Osteoblast (primary cell): ENCODE results near the gene ADAMTS17. TPM values are rescaled to one million over a fixed set of nuclear protein-coding genes. Genes with fewer than 3 reads are reported as not detected.
A peak's percentile ranks its signal among the peaks of the same experiment; 100 is the strongest.

Source experiments
- DNase-seq: peaks from one replicate; pipeline ENCODE4 v3.0.0; 2011; ENCODE audit warnings: low spot score, mixed read lengths; ENCODE audit not compliant: insufficient read length; ENCODE audit errors: missing footprints
- H2AFZ ChIP-seq: 2 replicates; pipeline ENCODE4 v1.6.0; 2011; ENCODE audit warnings: mild to moderate bottlenecking, low read length
- H3K27ac ChIP-seq: 2 replicates; pipeline ENCODE4 v1.5.1; 2011; ENCODE audit warnings: mild to moderate bottlenecking, low read depth, low read length, moderate library complexity
- H3K27me3 ChIP-seq: 2 replicates; pipeline ENCODE4 v1.6.0; 2012; ENCODE audit warnings: mild to moderate bottlenecking, control low read depth, inconsistent platforms, low read length, moderate library complexity; ENCODE audit not compliant: insufficient read depth
- H3K36me3 ChIP-seq: 2 replicates; pipeline ENCODE4 v1.5.1; 2011; ENCODE audit warnings: mild to moderate bottlenecking, low read length, control low read depth, moderate library complexity; ENCODE audit not compliant: insufficient read depth
- H3K4me1 ChIP-seq: 2 replicates; pipeline ENCODE4 v1.5.1; 2011; ENCODE audit warnings: mild to moderate bottlenecking, low read length, control low read depth, moderate library complexity; ENCODE audit not compliant: insufficient read depth
- H3K4me2 ChIP-seq: 2 replicates; pipeline ENCODE4 v1.6.0; 2011; ENCODE audit warnings: mild to moderate bottlenecking, low read length; ENCODE audit not compliant: insufficient read depth
- H3K4me3 ChIP-seq: fragments of 200-600 bp; sonication (generic); 3 replicates; pipeline ENCODE4 v1.5.1; 2012; ENCODE audit warnings: mild to moderate bottlenecking, low read length, inconsistent platforms; ENCODE audit not compliant: insufficient read depth
- H3K79me2 ChIP-seq: 2 replicates; pipeline ENCODE4 v1.6.0; 2012; ENCODE audit warnings: mild to moderate bottlenecking, low read length, control low read depth, inconsistent platforms; ENCODE audit not compliant: insufficient read depth
- H3K9me3 ChIP-seq: 2 replicates; pipeline ENCODE4 v1.5.1; 2011; ENCODE audit warnings: low read depth, low read length, control low read depth
- H4K20me1 ChIP-seq: 2 replicates; pipeline ENCODE4 v1.6.0; 2012; ENCODE audit warnings: mild to moderate bottlenecking, low read length, control low read depth; ENCODE audit not compliant: insufficient read depth
- total RNA-seq: library from RNA; depleted of rRNA; stranded (reverse); fragments of >200 nt; gene quantifications from 2 replicates; pipeline ENCODE4 v1.2.3, GENCODE V29; 2012
- TF ChIP-seq, protein P1 (sequence below): IDR thresholded peaks from 2 replicates; pipeline ENCODE4 v1.5.1; 2011; ENCODE audit warnings: mild to moderate bottlenecking, low read depth, low read length, moderate library complexity; ENCODE audit errors: extremely low read depth

The ADAMTS17 gene
- total RNA-seq, 1 donor: under 0.01 TPM

DNA sequence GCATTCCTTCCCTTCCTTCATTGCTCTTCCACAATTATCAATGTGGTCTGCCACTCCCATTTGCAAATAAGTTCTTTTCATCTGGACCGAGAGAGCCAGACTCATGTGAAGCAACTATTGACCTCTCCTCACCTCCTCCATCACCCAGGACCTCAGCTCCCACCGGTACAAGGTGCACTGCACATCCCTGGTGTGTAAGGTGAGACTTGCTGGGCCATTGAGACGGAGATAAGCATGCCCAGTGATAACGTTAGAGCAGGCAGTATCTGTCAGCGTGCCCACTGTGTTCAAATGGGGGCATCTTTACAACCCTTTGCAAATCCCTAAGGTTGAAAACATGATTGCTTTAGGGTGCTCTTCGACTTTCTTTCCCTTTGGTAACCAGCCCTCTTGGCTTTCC is 154.8 kb downstream of the ADAMTS17 start:
- Histone ChIP-seq H3K9me3 (no peaks in the 10 kb centered on the region), H4K20me1 (no peaks in the 10 kb centered on the region), H2AFZ (no peak overlapping the region), H3K36me3 (no peaks in the 10 kb centered on the region), H3K4me2 (no peak overlapping the region), H3K4me1 (no peaks in the 10 kb centered on the region), H3K27me3 (no peaks in the 10 kb centered on the region), H3K4me3 (no peak overlapping the region), H3K79me2 (no peaks in the 10 kb centered on the region), H3K27ac (no peak overlapping the region)
- DNase-seq: no peak
- TF ChIP-seq, protein P1, sequence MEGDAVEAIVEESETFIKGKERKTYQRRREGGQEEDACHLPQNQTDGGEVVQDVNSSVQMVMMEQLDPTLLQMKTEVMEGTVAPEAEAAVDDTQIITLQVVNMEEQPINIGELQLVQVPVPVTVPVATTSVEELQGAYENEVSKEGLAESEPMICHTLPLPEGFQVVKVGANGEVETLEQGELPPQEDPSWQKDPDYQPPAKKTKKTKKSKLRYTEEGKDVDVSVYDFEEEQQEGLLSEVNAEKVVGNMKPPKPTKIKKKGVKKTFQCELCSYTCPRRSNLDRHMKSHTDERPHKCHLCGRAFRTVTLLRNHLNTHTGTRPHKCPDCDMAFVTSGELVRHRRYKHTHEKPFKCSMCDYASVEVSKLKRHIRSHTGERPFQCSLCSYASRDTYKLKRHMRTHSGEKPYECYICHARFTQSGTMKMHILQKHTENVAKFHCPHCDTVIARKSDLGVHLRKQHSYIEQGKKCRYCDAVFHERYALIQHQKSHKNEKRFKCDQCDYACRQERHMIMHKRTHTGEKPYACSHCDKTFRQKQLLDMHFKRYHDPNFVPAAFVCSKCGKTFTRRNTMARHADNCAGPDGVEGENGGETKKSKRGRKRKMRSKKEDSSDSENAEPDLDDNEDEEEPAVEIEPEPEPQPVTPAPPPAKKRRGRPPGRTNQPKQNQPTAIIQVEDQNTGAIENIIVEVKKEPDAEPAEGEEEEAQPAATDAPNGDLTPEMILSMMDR: no peak

DNA sequence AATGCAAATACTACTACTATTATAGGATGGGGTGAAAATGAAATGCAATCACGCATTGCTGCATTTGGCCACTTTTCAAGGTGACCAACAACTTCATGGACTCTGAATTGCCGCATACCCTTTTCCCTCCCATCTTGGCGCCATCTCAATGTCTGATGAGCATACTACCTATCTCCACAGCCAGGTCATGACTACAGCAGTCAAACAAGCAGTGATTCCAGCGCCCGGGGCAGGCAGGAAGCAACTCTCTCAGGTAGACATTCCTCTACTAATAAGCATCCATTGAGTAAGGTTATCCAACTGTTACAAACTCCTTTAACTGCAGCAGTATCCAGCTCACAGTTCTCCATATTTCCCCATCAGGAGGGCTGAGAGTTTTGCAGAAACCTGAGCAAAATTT is 155.4 kb downstream of the ADAMTS17 start:
- no peaks in the 10 kb centered on the region for H3K79me2 ChIP-seq
- no peaks in the 10 kb centered on the region for H3K9me3 ChIP-seq
- no peak overlapping the region for H3K4me2 ChIP-seq
- DNase-seq: peak; percentile 27
- TF ChIP-seq, protein P1: no peak
- H3K27me3 ChIP-seq: no peaks in the 10 kb centered on the region
- H3K4me1 ChIP-seq: no peaks in the 10 kb centered on the region
- H3K27ac ChIP-seq: no peak overlapping the region
- H3K4me3 ChIP-seq: no peak overlapping the region
- no peak overlapping the region for H2AFZ ChIP-seq
- H3K36me3 ChIP-seq: no peaks in the 10 kb centered on the region
- no peaks in the 10 kb centered on the region for H4K20me1 ChIP-seq

DNA sequence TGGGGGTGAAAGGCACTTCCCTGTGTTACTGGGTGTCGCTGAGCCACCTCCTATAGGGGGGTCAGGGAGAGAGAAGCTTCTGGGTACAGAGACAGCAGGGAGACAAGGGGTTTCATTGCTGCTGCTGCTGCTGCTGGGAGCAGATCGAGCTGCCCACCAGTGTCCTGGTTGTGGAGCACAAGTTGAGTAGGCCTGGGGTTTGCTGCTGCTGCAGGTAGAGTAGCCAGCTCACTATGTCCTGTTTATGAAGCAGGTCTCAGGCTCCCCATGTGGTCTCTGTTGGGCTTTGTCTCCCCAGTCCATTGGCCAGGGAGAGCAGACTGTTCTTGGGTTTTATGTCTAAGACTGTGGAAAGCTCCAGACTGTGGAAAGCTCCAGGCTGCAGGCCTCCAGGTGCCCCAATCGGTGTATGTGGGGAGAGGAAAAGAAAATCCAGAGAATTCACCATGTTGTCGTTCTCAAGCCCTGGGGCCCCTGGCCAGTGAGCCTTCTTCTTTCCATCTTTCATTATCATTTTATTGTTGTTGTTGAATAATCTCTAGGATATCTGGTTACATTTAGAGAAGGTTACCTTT is 157.8 kb downstream of the ADAMTS17 start:
- no peaks in the 10 kb centered on the region for H3K9me3 ChIP-seq
- no peak overlapping the region for H3K4me2 ChIP-seq
- H3K4me1 ChIP-seq: no peaks in the 10 kb centered on the region
- DNase-seq: no peak
- H3K36me3 ChIP-seq: no peaks in the 10 kb centered on the region
- no peak overlapping the region for H2AFZ ChIP-seq
- no peaks in the 10 kb centered on the region for H4K20me1 ChIP-seq
- TF ChIP-seq, protein P1: no peak
- no peak overlapping the region for H3K4me3 ChIP-seq
- H3K79me2 ChIP-seq: no peaks in the 10 kb centered on the region
- no peaks in the 10 kb centered on the region for H3K27me3 ChIP-seq
- H3K27ac ChIP-seq: no peak overlapping the region

DNA sequence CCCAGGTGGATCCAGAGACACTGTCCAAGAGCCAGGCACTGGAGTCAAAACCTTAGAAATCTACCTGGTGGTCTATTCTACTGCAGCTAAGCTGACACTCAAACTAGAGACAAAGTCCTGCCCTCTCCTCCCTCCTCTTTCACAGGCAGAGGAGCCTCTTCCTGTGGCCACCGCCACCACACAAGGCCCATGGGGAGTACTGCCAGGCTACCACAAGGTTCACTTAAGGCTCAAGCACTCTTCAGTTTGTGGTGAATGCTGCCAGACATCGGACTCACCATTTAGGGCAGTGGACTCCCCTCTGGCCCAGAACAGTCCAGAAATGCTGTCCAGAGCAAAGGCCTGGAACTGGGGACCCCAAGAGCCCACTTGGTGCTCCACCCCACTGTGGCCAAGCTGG is 160.9 kb downstream of the ADAMTS17 start:
- Histone ChIP-seq H3K27me3 (no peaks in the 10 kb centered on the region), H2AFZ (no peak overlapping the region), H3K79me2 (no peaks in the 10 kb centered on the region), H3K36me3 (no peaks in the 10 kb centered on the region), H4K20me1 (no peaks in the 10 kb centered on the region), H3K4me2 (no peak overlapping the region), H3K4me3 (no peak overlapping the region), H3K9me3 (no peaks in the 10 kb centered on the region), H3K27ac (no peak overlapping the region), H3K4me1 (no peaks in the 10 kb centered on the region)
- no peak for DNase-seq
- TF ChIP-seq, protein P1: no peak
